Upper lobe of right lung (tissue), 1 donor: ENCODE measurements around the gene UBE2J2. TPM values are rescaled to one million over a fixed set of nuclear protein-coding genes. Genes with fewer than 3 reads are reported as not detected.

Experiments used
- ATAC-seq: fragments of 200-7000 bp; cut with Tn5 transposase; one replicate; pipeline ENCODE4 v1.9.1; 2020; ENCODE audit warnings: mild to moderate bottlenecking, moderate library complexity
- DNase-seq: peaks from one replicate; pipeline ENCODE4 v3.0.0-alpha.2; 2020
- H3K27ac ChIP-seq: fragments of 200-600 bp; one replicate; pipeline ENCODE4 v1.8.0; 2022
- H3K27me3 ChIP-seq: fragments of 200-600 bp; one replicate; pipeline ENCODE4 v1.8.0; 2022; ENCODE audit warnings: mild to moderate bottlenecking
- H3K36me3 ChIP-seq: fragments of 200-600 bp; one replicate; pipeline ENCODE4 v1.8.0; 2022
- H3K4me1 ChIP-seq: fragments of 200-600 bp; one replicate; pipeline ENCODE4 v1.8.0; 2022
- H3K4me3 ChIP-seq: fragments of 200-600 bp; one replicate; pipeline ENCODE4 v1.8.0; 2022; ENCODE audit warnings: mild to moderate bottlenecking
- H3K9me3 ChIP-seq: fragments of 200-600 bp; one replicate; pipeline ENCODE4 v1.8.0; 2022
- CTCF ChIP-seq: fragments of 200-600 bp; IDR thresholded peaks from one replicate; pipeline ENCODE4 v1.8.0; 2022; ENCODE audit warnings: antibody characterized with exemption
- intact Hi-C: fragments of 100-400 bp; cut with DNase I; formaldehyde crosslinking; loops from one replicate; pipeline ENCODE4 v1.11.0; 2022
- total RNA-seq: library from RNA; stranded (reverse); fragmentation: NEBNext Ultra II Directional; extraction: Animal tissue kit (Norgen Biotek cat#: 25700); gene quantifications from one replicate; pipeline ENCODE4 v1.2.1, GENCODE V29; 2021
- donor health status: DM: no; HTN: yes; CAD: no; lungs with severe emphysema.

The UBE2J2 gene
- total RNA-seq, 1 donor from 2014 or later: 52.5 TPM

GRCh38 chr1:1244192-1244811 lies 29.4 kb downstream of the UBE2J2 start:
- TF ChIP-seq CTCF: no peak
- H3K36me3 ChIP-seq: no peaks in the 10 kb centered on the region
- no peaks in the 10 kb centered on the region for H3K4me1 ChIP-seq
- ATAC-seq (no peak), DNase-seq (no peak)
- peaks cover 20% of the 10 kb centered on the region for H3K27me3 ChIP-seq
- H3K27ac ChIP-seq: no peak overlapping the region
- no peaks in the 10 kb centered on the region for H3K9me3 ChIP-seq
- no peak overlapping the region for H3K4me3 ChIP-seq
- intact Hi-C loops: no loop called here

DNA sequence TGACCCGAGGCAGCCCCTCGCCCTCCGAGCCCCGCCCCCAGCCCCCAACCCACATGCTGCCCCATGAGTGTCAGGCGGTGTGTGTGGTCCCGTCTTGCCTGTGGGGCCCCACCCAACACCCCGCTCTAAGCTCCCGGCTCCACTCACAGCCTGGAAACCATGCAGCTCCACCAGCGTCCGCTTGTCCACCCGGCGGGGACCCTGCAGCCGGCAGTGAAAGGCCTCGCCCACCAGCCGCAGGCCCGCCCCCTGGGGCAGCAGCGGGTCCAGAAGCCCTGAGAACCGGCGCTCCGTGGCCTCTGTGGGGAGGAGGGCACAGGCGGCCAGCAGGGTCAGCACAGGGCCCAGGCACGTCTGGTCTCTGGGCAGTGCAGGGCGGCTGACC lies 29.9 kb downstream of the UBE2J2 start:
- no peaks in the 10 kb centered on the region for H3K36me3 ChIP-seq
- DNase-seq: no peak
- H3K4me1 ChIP-seq: no peaks in the 10 kb centered on the region
- H3K27ac ChIP-seq: no peak overlapping the region
- intact Hi-C loops: no loop called here
- peaks cover 23% of the 10 kb centered on the region for H3K27me3 ChIP-seq
- H3K9me3 ChIP-seq: no peaks in the 10 kb centered on the region
- no peak overlapping the region for H3K4me3 ChIP-seq
- ATAC-seq: no peak
- TF ChIP-seq CTCF: no peak

DNA sequence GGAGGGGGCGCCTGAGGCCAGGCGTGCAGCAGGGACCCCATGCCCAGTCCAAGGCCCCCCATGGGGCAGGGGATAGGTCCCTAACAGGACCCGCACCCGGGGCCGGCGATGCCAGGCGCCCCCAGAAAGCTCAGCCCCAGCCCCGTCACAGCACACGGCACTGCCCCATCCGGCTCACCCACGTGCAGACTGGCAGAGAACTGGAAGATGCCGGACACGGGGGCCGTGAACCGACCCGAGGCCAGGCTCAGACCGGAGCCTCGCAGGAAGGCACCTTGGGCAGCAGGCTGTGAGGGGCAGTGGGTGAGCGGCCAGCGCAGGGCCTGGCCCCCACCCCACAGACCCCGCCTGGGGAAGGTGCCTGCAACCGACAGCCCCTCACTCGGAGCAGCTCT lies 30.4 kb downstream of the UBE2J2 start:
- intact Hi-C loops: no loop called here
- Histone ChIP-seq H3K9me3 (no peaks in the 10 kb centered on the region), H3K36me3 (no peaks in the 10 kb centered on the region), H3K4me3 (no peak overlapping the region), H3K27me3 (peaks cover 27% of the 10 kb centered on the region), H3K4me1 (no peaks in the 10 kb centered on the region), H3K27ac (no peak overlapping the region)
- ATAC-seq (no peak), DNase-seq (no peak)
- no peak for TF ChIP-seq CTCF

- Histone ChIP-seq H3K27ac (no peak overlapping the region), H3K4me1 (no peaks in the 10 kb centered on the region), H3K9me3 (no peaks in the 10 kb centered on the region), H3K4me3 (no peak overlapping the region), H3K36me3 (no peaks in the 10 kb centered on the region), H3K27me3 (peaks cover 27% of the 10 kb centered on the region)
- no peak for DNase-seq
- no peak for ATAC-seq
- intact Hi-C loops: no loop called here
- no peak for TF ChIP-seq CTCF
These were observed 31.0 kb downstream of the UBE2J2 start for GRCh38 chr1:1242461-1243265.

GRCh38 chr1:1241588-1242219 lies 31.9 kb downstream of the UBE2J2 start:
- Histone ChIP-seq H3K27me3 (peaks cover 27% of the 10 kb centered on the region), H3K36me3 (no peaks in the 10 kb centered on the region), H3K27ac (no peak overlapping the region), H3K9me3 (no peaks in the 10 kb centered on the region), H3K4me3 (no peak overlapping the region), H3K4me1 (no peaks in the 10 kb centered on the region)
- no peak for DNase-seq
- no peak for TF ChIP-seq CTCF
- ATAC-seq: no peak
- intact Hi-C loops: no loop called here
